NCI-H2081 treated with DMSO at 0.1 percent for 48 hours (cell line): Measurements from ENCODE around the gene ZNF775.

ENCODE experiments used
- DNase-seq: peaks from one replicate; lab custom pipeline; 2025; lab: John Stamatoyannopoulos, UW

ZNF775 gene

DNA sequence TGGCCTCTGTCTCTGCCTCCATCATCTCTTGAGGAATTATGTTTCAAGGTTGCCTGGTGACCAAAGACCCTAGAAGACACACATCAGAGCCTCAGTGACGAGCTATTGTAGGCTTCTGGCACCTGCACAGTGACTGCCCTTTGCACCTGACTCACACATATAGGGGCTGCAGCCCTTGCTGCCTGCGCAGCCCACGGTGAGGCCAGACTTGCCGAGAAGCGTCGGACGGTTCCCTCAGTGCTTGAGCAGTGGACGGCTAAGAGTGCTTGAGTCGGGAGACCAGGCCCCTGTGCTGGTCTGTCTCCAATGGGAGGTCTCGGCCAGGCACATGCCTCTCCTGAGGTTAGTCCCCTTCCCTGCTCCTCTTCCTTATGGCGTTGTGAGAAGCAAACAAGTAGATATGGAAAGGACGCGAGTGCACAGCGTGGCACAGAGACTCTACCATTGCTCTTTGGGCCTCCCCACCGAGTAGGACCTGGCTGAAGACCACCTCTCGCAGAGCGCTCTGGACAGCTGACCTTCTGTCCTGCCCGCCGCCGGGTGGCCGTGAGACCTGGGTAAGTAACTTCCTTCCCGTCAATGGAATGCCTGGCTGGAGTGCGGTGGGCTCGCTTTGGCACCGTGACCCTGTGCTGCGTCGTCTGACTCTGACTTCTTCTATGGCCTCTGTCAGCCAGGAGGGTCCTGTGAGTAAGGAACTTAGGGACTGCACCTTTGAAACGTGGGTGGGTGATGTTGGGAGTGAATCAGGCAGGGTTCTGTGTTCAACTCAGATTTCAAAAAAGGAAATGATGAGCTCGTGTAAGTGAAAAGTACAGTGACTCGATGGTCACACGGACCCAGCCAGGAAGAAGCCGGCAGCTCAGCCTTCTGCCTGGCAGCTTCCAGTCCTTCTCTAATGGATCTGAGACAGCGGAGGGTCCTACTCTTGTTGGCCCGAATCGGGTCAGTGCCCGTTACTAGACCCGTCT, 33.7 kb downstream of the ZNF775 start:
- DNase-seq: no peak

- DNase-seq: no peak
These were observed 34.5 kb downstream of the ZNF775 start for GRCh38 chr7:150413640-150414081.

DNA sequence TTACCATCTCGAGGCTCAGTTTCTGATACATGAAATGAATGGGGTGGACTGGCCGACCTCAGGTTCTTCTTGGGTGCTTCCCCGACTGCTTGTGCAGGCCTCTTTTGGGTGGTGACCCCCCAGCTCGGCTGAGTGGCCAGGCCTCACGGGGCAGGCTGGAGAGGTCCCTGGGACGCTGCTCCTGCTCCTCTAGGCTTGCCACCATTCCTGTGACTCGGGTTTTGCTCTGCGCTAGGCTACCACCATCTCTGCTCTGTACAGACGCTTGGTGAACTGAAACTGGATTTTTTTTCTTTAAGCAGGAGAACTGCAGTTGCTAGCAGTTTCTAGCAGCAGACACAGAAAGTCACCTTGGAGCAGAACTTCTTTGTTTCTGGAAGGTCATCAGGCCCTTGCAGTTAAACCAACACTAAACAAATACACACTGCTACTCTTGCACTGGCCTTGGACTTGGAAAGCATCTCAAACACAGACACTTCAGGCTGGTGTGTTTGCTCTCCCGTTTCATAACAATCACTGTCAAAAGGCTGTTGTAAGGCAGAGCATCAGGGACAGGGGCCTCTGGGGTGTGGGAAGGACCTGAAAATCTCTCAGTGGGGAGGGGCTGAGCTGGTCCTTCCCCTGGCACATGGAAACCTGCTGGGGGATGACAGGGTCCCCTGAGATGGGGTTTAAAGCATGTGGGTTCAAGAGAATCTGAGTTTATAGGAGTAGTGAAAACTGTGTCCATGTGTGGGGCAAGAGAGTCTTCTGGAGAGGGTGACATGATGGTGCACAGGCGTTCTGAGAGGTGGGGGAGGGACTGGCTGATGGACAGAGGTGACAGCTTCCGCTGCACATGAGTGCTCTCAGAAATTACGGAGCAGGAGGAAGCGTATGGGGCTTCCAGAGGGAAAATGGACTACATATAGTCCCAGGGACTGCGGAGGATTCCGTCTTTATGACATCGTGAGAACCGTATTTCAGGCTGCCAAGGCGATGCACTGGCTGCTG, 36.3 kb downstream of the ZNF775 start:
- DNase-seq: no peak

DNA sequence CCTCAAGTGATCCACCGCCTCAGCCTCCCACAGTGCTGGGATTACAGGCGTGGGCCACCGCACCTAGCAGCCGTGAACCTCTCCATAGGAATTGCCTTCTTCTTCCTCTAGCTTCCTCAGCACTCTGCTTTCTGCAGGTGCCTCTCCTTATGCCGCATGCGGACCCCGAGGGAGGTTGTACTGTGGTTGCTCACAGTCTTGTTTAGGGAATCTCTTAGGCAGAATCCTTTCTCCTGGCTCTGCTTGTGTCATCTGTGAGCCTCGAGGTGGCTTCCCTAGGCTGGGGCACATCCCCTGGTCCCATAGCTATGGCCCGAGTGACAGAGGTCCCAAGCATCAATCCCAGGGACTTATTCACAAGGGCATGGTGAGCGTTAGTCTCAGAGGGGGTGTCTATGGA, 38.1 kb downstream of the ZNF775 start:
- DNase-seq: no peak

GRCh38 chr7:150417863-150418262, 38.7 kb downstream of the ZNF775 start:
- no peak for DNase-seq

- DNase-seq: no peak
These were observed 41.1 kb downstream of the ZNF775 start for GRCh38 chr7:150420242-150420641.

GRCh38 chr7:150420987-150421674, 42.0 kb downstream of the ZNF775 start:
- DNase-seq: peak; percentile 71

DNA sequence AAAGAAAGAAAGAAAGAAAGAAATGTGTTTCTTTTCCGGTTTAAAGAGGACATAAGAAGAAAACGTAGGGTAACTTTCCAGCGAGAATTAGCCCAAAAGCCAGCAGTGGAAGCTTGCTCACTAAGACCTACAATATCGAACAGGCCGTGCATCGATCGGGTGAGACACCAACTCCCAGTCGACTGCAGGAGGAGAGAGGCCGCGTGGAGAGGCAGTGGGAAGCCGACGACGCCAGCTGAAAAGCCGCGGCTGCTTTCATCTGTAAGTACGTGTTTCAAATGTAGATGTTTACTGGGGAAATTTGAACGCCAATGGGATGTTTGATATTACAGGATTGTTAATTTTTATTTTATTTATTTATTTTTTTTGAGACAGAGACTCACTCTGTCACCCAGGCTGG, 42.7 kb downstream of the ZNF775 start:
- DNase-seq: no peak

- no peak for DNase-seq
These were observed 46.5 kb downstream of the ZNF775 start for GRCh38 chr7:150425670-150426069.

DNA sequence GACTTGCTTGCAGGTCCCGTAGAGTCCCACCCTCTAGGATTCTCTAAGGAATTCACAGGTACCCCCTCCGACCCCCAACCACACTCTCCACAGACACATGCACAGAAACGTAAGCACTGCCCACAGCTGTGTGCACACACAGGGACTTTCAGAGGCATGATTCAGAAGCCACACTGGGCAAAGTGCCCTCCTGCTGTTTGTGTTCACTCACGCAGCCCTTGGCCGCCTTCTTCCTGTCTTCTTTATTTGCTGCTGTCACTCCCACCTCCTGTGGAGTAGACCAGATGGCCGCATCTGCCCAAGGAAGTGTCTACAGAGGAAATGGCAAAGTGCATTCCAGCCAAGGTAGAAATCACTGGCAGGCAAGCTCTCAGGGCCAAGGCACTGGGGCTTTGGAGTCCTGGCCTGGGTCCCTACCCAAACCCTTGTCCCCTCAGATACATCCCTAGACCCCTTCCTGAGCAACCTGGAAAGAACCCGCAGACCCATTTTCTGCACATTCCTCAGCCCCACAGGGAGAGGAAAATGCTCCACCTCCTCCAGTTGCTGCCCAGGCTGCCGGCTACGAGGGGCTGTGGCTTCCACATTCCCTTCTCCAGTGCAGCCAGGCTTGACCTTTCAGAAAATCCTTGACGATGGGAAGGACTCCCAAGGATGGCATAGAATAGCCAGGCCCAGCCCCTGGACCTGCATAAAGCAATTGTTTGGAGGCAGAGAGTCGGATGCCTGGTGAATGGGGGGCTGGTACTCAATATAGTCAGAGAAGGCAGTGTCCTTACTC, 49.7 kb downstream of the ZNF775 start:
- DNase-seq: peak; percentile 32

GRCh38 chr7:150429699-150430098, 50.6 kb downstream of the ZNF775 start:
- DNase-seq: no peak

DNA sequence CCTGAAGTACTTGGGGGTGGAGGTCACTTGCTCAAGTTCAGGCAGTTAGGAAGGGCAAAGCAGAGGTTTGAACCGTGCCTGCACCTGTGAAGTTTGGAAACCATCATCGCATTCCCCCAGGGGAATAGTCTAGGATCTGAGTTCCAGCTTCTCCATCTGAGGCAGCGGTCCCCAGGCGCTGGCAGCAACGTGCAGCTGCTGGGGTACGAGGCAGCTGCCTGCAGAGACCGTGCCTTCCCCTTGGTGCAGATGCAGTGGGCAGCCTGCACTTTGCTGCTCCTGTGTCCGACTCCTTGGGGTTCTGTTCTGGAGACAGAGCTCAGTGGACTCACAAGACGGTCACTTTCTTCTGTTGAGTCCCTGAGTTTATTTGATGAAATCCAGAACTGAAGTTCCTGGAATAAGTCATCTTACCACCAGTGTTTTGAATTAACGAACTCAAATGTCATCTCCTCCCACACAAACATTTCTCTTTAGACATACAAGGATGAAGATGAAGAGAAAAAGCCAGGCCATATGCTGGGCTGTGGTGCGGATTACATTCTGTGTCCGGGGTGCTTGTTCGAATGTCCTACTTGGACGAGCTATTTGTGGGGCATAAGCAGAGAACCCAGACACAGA, 51.4 kb downstream of the ZNF775 start:
- no peak for DNase-seq

GRCh38 chr7:150431839-150432658, 52.9 kb downstream of the ZNF775 start:
- DNase-seq: no peak

GRCh38 chr7:150432915-150433892, 54.1 kb downstream of the ZNF775 start:
- no peak for DNase-seq

GRCh38 chr7:150434240-150434639, 55.1 kb downstream of the ZNF775 start:
- no peak for DNase-seq

DNA sequence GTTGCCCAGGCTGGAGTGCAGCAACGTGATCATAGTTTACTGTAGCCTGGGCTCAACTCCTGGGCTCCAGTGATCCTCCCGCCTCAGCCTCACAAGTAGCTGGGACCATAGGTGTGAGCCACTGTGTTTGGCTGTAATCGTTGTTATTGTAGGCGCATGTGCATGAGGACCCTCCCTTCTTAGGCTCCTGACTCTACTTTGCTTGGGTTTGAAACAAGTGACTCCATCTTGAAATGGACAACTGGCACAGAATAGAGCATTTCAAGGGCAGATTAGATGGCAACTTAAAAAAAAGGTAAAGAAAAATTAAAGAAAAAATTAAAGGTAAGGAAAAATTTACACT, 55.9 kb downstream of the ZNF775 start:
- no peak for DNase-seq

DNA sequence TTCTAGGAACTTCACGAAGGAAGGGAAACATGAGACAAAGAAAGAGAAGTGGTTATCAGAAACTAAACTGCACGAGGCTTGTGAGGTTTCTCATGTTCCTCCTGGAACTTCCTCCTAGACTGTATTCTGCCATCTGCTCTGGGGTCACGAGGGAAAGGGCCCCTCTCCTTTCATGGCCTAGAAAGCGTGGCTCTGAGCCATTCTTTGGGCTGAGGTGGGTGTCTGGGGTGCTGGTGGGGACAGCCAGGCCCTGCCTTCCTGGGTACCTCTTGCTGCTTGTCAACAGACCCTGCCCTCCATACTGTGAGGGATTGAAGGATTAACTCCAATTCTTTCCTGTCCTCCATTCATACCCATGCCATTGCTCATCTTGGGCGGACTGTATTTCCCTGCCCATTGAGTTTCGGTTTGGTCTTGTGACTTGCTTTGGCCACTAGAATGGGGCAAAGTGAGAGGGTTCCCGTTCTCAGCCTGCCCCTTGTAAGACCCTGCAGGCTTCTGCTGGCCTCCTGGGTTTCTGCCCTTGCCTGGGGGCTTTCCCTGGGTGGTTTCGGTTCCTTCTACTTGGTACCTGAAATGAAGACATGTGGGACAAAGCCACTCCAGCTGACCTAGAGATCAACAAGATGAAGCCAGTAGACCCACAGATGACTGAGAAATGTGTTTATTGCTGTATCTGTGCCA, 56.4 kb downstream of the ZNF775 start:
- no peak for DNase-seq

- no peak for DNase-seq
These were observed 60.8 kb downstream of the ZNF775 start for GRCh38 chr7:150439967-150440366.
